ENCODE measurements around the gene INO80E. TPM values are rescaled to one million over a fixed set of nuclear protein-coding genes. Genes with fewer than 3 reads are reported as not detected.

INO80E gene
- total and polyA plus RNA-seq, 8 donors = 3.5 to 319 (median 52.3) TPM

DNA sequence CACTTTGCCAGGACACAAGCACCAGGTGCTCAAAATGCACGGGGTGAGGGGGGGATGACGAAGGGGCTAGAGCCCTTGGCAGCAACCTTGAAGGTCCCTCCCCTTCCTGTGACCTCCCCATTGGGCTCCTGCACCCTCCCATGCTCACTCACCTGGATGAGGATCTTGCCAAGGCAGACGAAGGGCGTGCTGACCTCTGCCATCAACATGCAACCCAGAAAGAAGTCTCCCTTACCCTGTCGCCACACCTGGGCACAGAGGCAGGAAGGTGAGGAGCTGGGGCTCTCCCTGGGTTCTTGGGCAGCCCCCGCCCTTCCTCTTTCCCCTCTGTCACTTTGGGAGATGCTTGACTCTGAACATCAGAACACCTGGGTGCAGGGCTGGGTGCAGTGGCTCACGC is 29.5 kb downstream of the INO80E start:
- no peaks in the 10 kb centered on the region for H3K36me3 ChIP-seq
- H3K27ac ChIP-seq = no peak overlapping the region
- intact Hi-C loops (cut with DNase I; ENCODE audit: low total_unique reads) = loop anchor here (5.0 to 10.0 kb wide), 2 partner anchors 161 to 328 kb away; partner anchors contain the start of gene CDIPT
- 46 to 62% (median 52%) methylated on average over 7 of the region's 7 CpGs for whole genome bisulfite sequencing, 5 donors
- TF ChIP-seq POLR2AphosphoS5 (IDR thresholded peaks at IDR 0.05) (no peak), EP300 (IDR thresholded peaks at IDR 0.05) (no peak), POLR2A (IDR thresholded peaks at IDR 0.05) (no peak)
- TF ChIP-seq, protein P1, sequence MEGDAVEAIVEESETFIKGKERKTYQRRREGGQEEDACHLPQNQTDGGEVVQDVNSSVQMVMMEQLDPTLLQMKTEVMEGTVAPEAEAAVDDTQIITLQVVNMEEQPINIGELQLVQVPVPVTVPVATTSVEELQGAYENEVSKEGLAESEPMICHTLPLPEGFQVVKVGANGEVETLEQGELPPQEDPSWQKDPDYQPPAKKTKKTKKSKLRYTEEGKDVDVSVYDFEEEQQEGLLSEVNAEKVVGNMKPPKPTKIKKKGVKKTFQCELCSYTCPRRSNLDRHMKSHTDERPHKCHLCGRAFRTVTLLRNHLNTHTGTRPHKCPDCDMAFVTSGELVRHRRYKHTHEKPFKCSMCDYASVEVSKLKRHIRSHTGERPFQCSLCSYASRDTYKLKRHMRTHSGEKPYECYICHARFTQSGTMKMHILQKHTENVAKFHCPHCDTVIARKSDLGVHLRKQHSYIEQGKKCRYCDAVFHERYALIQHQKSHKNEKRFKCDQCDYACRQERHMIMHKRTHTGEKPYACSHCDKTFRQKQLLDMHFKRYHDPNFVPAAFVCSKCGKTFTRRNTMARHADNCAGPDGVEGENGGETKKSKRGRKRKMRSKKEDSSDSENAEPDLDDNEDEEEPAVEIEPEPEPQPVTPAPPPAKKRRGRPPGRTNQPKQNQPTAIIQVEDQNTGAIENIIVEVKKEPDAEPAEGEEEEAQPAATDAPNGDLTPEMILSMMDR (IDR thresholded peaks at IDR 0.05) = no peak
- DNase-seq = no peak
- no peaks in the 10 kb centered on the region for H3K9me3 ChIP-seq
- peaks cover 7 to 14% (median 12%) of the 10 kb centered on the region in 4 donors for H3K4me1 ChIP-seq
- H3K27me3 ChIP-seq = peaks cover 16 to 65% (median 38%) of the 10 kb centered on the region in 3 donors
- H3K4me3 ChIP-seq = no peak overlapping the region

GRCh38 chr16:30026449-30026848 is 30.4 kb downstream of the INO80E start:
- no peak for DNase-seq
- Histone ChIP-seq H3K4me1 (peaks cover 7 to 15% (median 13%) of the 10 kb centered on the region in 4 donors), H3K27me3 (peaks cover 18 to 74% (median 47%) of the 10 kb centered on the region in 3 donors), H3K9me3 (no peaks in the 10 kb centered on the region), H3K27ac (no peak overlapping the region), H3K4me3 (no peak overlapping the region), H3K36me3 (no peaks in the 10 kb centered on the region)
- intact Hi-C loops (cut with DNase I; ENCODE audit: low total_unique reads) = loop anchor here (5.0 to 10.0 kb wide), 2 partner anchors 162 to 329 kb away; partner anchors contain the start of gene CDIPT
- 87 to 90% (median 90%) methylated on average over 17 to 18 of the region's 18 CpGs for WGBS, 5 donors
- TF ChIP-seq POLR2A (IDR thresholded peaks at IDR 0.05) (no peak), EP300 (IDR thresholded peaks at IDR 0.05) (no peak), POLR2AphosphoS5 (IDR thresholded peaks at IDR 0.05) (no peak)
- TF ChIP-seq, protein P1 (IDR thresholded peaks at IDR 0.05) = no peak

- H3K36me3 ChIP-seq = no peaks in the 10 kb centered on the region
- no peak for TF ChIP-seq POLR2A (IDR thresholded peaks at IDR 0.05)
- intact Hi-C loops (cut with DNase I; ENCODE audit: low total_unique reads) = loop anchor here (5.0 to 10.0 kb wide), 2 partner anchors 163 to 331 kb away; partner anchors contain the start of gene CDIPT
- H3K4me3 ChIP-seq = no peak overlapping the region
- H3K27me3 ChIP-seq = peaks cover 24 to 88% (median 60%) of the 10 kb centered on the region in 3 donors
- peaks cover 7 to 12% (median 9%) of the 10 kb centered on the region in 4 donors for H3K4me1 ChIP-seq
- no peaks in the 10 kb centered on the region for H3K9me3 ChIP-seq
- no peak overlapping the region for H3K27ac ChIP-seq
- DNase-seq = no peak
- WGBS, 5 donors = 40 to 48% (median 42%) methylated on average over 12 to 13 of the region's 13 CpGs
Observed at GRCh38 chr16:30027588-30028437, 31.8 kb downstream of the INO80E start.

DNA sequence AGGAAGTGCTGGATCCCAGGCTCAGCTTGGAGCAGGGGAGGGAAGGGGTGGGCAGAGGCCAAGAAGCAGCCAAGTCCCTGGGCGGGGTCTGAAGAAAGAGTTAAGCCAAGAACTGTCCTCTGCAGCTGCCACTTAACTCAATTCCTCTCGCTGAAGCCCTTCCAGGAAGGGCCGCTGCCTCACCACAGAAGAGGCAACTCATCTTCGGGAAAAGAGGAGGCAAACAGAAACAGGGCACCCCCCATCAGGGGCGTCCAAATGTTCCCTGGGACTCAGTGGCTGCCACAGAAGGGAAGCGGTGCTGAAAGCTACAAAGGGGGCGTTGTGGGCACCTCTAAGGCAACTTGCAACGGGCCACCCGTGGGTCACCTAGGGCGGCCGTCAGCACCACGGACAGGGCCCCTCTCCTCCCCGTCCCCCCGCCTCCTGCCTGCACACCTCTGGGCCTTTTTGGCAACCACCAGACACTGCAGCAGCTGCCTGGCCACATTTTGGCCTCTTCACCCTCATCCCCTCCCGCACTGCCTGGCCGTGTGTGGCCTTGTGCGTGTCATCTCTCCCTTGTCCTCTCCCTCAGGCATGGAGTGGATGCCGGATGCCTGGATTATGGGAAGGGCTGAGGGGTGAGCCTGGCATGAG is 32.5 kb downstream of the INO80E start:
- TF ChIP-seq POLR2A (IDR thresholded peaks at IDR 0.05) (no peak), POLR2AphosphoS5 (IDR thresholded peaks at IDR 0.05) (no peak), EP300 (IDR thresholded peaks at IDR 0.05) (no peak)
- TF ChIP-seq, protein P1 (IDR thresholded peaks at IDR 0.05) = no peak
- peaks cover 7 to 12% (median 9%) of the 10 kb centered on the region in 4 donors for H3K4me1 ChIP-seq
- H3K27ac ChIP-seq = no peak overlapping the region
- no peak overlapping the region for H3K4me3 ChIP-seq
- peaks cover 24 to 95% (median 67%) of the 10 kb centered on the region in 3 donors for H3K27me3 ChIP-seq
- intact Hi-C loops (cut with DNase I; ENCODE audit: low total_unique reads) = loop anchor here (5.0 to 10.0 kb wide), 2 partner anchors 164 to 331 kb away; partner anchors contain the start of gene CDIPT
- no peaks in the 10 kb centered on the region for H3K9me3 ChIP-seq
- no peaks in the 10 kb centered on the region for H3K36me3 ChIP-seq
- DNase-seq = peak in 1 of 2 donors; percentile 68
- 11 to 29% (median 12%) methylated on average over 13 to 18 of the region's 18 CpGs for WGBS, 5 donors

All from stomach (tissue), 9 donors.